HG03039 (cell line): Measurements from ENCODE around the gene PDGFD.

ENCODE experiments used
- ATAC-seq: cut with Tn5 transposase; IDR thresholded peaks from one replicate; pipeline ENCODE4 v1.9.1; 2021; ENCODE audit warnings: mild to moderate bottlenecking, moderate library complexity; ENCODE audit not compliant: unreplicated experiment

Gene PDGFD

GRCh38 chr11:104005234-104005855 lies 158.6 kb downstream of the PDGFD start:
- ATAC-seq, result no peak

- ATAC-seq, result no peak
These were observed 160.5 kb downstream of the PDGFD start for GRCh38 chr11:104003491-104003890.

GRCh38 chr11:104001561-104002056 lies 162.3 kb downstream of the PDGFD start:
- ATAC-seq, result no peak

- ATAC-seq, result no peak
These were observed 163.1 kb downstream of the PDGFD start for GRCh38 chr11:104000798-104001197.

- ATAC-seq, result no peak
These were observed 165.0 kb downstream of the PDGFD start for GRCh38 chr11:103998826-103999508.

DNA sequence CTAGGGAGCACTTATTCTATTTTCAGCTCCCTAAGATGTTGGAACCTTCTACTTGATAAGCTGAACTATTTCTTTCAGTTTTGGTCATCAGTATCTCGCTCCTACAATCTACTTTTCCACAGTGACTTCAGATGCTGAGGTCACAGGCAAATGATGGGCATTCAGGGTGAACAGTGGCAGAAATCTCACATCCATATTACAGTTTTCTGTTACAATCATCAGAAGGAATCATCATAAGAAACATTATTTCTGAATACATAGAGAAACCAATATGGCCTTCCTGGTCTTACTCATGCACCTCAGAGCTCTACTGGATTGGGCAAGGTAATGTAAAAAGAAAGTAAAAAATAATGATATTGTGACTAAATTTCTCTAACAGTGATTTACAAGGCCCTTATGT lies 166.9 kb downstream of the PDGFD start:
- peak; percentile 71 for ATAC-seq

DNA sequence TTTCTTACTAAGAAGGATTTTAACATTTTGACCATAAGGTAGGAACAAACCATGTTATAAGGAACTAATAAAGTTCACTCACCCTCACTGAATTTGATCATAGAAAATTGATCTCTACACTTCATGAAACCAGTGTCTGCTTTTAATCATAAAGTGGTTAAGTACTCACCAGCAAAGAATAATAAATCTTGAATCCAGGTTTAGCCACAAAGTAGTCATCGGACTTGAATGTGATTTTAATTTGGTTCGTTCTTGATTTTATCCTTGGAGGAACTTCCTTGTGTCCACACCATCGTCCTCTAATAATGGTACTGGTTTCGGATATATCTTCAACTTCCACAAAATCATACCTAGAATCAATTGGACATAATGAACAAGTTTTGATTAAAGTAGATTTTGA lies 168.1 kb downstream of the PDGFD start:
- no peak for ATAC-seq

GRCh38 chr11:103994518-103994917 lies 169.4 kb downstream of the PDGFD start:
- ATAC-seq, result no peak

DNA sequence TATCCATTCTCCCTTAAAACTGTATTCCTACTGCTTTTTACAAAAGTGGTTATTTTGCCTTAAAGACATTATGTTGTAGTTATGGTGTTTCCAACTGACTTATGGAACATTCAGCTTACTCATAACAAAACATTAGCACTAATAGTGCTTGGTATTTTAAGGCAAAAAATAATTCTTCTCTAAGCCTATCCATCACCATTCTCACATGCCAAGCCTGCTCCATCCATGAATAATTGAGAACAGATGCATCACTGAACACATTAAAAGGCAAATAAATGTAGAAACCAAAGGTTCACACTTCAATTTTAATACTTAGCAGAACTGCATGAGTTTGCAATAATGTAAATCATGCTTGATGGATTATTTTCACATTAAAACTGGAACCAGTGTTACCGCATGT lies 169.9 kb downstream of the PDGFD start:
- no peak for ATAC-seq

DNA sequence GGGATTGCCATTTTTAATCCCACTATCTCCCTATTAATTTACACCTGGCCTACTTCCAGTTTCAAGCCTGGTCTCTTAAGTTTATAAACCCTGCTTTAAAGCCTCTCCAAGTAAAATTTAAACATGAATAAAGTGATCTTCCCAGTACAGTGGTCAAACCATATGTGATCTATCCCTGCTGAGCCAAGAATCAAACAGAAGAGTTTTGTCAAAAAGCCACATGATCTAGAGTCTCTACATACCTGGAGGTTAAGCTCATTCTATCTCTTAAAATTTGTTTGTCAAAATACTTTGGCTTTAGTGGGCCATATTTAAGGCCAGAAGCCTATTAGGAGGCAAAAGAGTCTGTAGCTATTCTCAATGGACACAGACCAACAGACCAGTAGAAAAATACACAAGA lies 170.4 kb downstream of the PDGFD start:
- no peak for ATAC-seq

- no peak for ATAC-seq
These were observed 175.4 kb downstream of the PDGFD start for GRCh38 chr11:103988595-103988969.

DNA sequence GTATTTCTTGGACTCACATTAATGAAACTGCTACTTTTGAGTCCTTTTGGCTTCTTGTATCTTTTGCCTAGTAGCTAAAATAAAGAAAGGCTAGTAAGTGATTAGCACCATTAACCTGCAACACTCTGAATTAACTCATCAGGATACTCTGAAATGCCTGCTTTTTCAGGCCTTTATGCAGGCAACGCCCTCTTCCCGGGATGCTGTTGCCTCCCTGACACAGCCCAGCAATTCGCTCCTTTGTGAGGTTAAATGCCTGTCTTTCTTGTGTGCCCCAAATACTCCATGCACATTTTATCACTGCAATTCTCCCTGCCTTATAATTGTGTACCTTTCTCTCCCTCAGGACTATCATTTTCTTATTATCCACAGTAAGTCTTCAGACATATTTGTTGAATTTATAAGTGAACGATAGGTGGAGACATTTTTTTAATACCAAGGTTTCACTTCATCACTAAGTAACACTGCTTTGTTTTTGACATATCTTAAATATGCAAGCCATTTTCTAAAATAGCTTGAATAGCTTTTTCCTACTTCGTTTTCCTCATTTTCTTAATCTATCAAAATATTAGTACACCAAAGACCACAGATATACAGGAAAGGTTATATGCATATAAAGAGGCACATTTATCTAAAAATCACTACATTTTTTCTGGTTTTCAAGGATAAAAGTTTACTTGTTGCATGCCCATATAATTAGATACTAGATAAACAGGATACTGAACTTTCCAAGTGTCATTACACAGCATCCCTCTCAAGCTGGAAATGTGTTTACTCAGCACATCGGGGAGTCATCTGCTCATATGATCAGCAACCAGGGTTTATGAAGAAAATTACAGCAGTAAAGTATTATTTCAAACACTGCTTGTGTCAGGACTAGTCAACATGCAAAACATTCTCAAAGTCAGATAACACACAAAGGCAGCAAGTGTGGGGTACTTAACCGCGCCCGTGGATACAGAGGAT lies 176.0 kb downstream of the PDGFD start:
- ATAC-seq, result no peak

- no peak for ATAC-seq
These were observed 178.9 kb downstream of the PDGFD start for GRCh38 chr11:103985041-103985440.

DNA sequence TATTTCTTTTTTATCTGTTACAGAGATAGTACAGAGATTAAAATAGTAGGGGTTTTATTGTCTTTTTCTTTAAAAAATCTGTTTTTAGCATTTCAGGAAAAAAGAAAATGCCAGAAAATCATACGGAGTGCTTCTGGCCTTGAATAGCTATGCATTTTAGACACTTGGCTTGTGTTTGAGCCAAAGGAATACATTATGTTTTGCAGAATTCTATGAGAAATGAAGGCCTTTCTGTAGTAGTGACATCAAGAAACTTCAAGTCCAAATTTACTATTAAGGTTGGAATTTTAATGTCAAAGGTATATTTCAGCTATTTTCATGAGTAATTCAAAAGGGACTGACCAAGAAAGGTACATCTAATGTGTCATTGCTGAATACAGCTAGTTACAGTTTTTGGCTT lies 183.8 kb downstream of the PDGFD start:
- ATAC-seq, result no peak

GRCh38 chr11:103978616-103979595 lies 185.0 kb downstream of the PDGFD start:
- no peak for ATAC-seq

- no peak for ATAC-seq
These were observed 191.9 kb downstream of the PDGFD start for GRCh38 chr11:103972013-103972412.

DNA sequence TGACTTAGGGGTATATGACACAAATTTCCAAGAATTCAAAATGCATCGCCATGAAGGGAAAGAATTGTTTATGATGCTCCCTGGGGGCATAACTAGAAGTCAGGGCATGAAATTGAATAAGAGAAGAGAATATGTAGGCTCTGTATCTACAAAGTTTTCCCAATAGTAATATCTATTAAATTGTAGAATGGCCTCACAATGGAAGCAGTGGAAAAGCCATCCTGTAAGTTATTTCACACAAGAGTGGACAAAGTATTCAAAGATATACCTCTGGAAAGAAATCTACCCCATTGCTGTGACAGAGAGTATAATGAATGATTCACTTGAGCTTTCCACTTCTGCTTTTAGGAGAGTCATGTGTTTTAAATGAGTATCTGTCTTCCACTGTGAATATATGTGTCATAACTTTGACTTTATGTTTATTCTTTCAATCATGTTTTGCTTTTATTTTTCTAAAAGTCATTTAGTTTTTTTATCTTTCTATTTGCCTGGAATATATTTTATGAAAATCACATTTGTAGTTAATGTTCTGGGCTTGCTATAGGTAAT lies 193.2 kb downstream of the PDGFD start:
- peak; percentile 67 for ATAC-seq

DNA sequence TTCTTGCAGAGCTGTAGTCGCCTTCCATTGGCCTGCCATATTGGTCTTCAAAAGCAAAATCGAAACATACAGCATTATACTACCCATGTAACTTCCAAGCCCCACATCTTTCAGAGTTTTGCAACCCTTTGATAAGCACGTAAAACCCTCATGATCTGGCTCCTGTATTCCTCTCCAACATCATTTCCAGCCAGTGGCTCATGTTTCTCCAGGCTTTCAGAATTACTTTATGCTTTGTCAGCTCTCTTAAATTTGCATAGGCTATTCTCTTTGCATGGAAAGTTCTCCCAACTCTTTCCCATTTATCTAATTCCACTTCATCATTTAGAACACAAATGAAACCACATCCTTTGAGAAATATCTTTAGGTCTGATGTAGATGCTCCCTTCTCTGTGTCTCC lies 195.3 kb downstream of the PDGFD start:
- no peak for ATAC-seq

DNA sequence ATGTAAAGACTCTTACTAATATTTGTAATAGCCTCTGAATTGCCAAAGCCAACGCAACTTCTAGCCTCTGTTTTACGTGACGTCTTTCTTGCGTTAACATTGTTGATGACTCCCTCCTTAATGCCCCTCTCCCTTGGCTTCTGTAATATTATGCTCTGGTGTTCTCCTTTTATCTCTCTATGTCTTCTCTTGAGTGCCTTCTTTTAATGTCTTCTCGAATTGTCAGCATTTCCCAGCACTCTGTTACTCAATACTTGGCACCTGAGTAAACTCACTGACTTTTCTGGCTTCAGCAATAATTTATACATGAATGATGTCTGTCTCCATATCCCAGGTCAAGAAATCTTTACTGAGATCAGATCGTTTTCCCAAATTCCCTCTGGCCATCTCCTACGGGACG lies 196.0 kb downstream of the PDGFD start:
- ATAC-seq, result no peak

DNA sequence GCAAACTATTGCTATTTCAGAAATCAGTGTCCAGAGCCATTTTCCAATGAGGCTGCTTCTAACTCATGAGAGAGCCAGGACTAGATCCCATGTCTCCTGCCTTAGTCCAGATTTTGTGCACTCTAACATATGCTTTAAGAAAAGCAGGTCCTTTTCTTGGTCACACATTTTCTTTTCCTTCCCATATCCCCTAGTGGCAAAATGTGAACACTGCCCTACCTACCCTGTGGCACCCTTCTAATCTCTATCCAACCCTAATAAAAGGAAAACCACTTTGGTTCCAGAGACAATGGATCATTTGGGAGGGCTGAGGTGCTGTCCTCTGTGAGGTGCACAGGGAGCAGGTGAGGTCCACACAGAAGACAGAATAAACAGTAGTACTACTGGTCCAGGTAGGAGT lies 199.6 kb downstream of the PDGFD start:
- no peak for ATAC-seq
